ENCODE data around the gene TMEFF2. TPM values are rescaled to one million over a fixed set of nuclear protein-coding genes. Genes with fewer than 3 reads are reported as not detected.

TMEFF2 gene
- total and polyA plus RNA-seq, 4 donors: 0.08 TPM; not detected in 3

DNA sequence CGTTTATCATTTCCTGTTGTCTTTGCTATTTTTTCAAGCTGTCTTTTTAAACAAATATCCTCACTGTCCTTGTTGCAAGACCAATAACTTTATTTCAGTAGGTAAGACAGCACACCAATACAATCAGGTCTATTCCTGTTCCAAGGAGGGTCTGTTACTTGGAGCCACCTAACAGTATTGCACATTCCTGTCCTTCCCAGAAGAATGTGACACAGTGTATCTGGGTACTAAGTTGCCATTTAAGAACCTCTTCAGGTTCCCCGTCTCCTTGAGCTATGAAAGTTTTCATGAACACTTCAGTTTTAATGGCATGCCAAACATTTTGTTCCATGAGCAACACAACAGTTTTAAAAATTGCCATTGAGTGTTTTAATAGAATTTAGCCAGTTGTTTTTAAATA lies 209.0 kb downstream of the TMEFF2 start (continued):
- TF ChIP-seq, protein P1, sequence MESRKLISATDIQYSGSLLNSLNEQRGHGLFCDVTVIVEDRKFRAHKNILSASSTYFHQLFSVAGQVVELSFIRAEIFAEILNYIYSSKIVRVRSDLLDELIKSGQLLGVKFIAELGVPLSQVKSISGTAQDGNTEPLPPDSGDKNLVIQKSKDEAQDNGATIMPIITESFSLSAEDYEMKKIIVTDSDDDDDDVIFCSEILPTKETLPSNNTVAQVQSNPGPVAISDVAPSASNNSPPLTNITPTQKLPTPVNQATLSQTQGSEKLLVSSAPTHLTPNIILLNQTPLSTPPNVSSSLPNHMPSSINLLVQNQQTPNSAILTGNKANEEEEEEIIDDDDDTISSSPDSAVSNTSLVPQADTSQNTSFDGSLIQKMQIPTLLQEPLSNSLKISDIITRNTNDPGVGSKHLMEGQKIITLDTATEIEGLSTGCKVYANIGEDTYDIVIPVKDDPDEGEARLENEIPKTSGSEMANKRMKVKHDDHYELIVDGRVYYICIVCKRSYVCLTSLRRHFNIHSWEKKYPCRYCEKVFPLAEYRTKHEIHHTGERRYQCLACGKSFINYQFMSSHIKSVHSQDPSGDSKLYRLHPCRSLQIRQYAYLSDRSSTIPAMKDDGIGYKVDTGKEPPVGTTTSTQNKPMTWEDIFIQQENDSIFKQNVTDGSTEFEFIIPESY (IDR thresholded peaks at IDR 0.05): no peak
- TF ChIP-seq, protein P2, sequence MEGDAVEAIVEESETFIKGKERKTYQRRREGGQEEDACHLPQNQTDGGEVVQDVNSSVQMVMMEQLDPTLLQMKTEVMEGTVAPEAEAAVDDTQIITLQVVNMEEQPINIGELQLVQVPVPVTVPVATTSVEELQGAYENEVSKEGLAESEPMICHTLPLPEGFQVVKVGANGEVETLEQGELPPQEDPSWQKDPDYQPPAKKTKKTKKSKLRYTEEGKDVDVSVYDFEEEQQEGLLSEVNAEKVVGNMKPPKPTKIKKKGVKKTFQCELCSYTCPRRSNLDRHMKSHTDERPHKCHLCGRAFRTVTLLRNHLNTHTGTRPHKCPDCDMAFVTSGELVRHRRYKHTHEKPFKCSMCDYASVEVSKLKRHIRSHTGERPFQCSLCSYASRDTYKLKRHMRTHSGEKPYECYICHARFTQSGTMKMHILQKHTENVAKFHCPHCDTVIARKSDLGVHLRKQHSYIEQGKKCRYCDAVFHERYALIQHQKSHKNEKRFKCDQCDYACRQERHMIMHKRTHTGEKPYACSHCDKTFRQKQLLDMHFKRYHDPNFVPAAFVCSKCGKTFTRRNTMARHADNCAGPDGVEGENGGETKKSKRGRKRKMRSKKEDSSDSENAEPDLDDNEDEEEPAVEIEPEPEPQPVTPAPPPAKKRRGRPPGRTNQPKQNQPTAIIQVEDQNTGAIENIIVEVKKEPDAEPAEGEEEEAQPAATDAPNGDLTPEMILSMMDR (IDR thresholded peaks at IDR 0.05; ENCODE audit: low read depth, low read length, missing input control): no peak

DNA sequence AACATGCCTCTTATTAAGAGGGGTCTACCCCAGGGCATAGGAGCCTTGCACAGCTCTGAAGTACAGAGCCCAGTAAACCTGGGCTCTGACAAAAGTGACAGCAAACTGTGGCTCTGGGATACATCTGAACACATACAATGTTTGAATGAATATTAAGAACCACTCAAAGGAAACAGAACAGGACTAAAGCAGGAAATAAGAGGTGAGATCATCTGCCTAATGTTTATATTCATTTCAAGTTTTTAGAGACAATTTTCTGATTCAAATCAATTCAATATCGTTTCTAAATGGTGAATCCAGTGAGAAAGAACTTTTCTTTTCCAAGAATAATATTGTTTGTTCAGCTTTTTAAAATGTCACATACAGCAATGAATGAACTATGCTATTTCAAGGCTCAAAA lies 211.1 kb downstream of the TMEFF2 start:
- no peak for DNase-seq (ENCODE audit: low spot score)
- no peak overlapping the region for H3K9ac ChIP-seq (ENCODE audit: low read depth in 1 of 2, low read length in 2 of 2)

More for the DNA sequence above, 211.1 kb downstream of the TMEFF2 start:
- no peak overlapping the region for H3K27ac ChIP-seq (ENCODE audit: low read depth in 1 of 2, low read length in 2 of 2)
- TF ChIP-seq EGR1 (IDR thresholded peaks at IDR 0.05; ENCODE audit: low read depth in 2 of 2) (no peak), FOXA2 (IDR thresholded peaks at IDR 0.05) (no peak), TAF1 (conservative IDR thresholded peaks at IDR 0.05) (no peak), GABPA (IDR thresholded peaks at IDR 0.05 in 1 of 2, conservative IDR thresholded peaks at IDR 0.05 in 1 of 2) (no peak), RXRA (IDR thresholded peaks at IDR 0.05) (no peak), HNF4A (conservative IDR thresholded peaks at IDR 0.05) (no peak), HNF4G (IDR thresholded peaks at IDR 0.05) (no peak), NR2F2 (IDR thresholded peaks at IDR 0.05) (no peak), YY1 (IDR thresholded peaks at IDR 0.05) (no peak), JUND (IDR thresholded peaks at IDR 0.05) (no peak), FOXA1 (IDR thresholded peaks at IDR 0.05) (no peak)
- TF ChIP-seq, protein P1 (IDR thresholded peaks at IDR 0.05): no peak
- TF ChIP-seq, protein P3, sequence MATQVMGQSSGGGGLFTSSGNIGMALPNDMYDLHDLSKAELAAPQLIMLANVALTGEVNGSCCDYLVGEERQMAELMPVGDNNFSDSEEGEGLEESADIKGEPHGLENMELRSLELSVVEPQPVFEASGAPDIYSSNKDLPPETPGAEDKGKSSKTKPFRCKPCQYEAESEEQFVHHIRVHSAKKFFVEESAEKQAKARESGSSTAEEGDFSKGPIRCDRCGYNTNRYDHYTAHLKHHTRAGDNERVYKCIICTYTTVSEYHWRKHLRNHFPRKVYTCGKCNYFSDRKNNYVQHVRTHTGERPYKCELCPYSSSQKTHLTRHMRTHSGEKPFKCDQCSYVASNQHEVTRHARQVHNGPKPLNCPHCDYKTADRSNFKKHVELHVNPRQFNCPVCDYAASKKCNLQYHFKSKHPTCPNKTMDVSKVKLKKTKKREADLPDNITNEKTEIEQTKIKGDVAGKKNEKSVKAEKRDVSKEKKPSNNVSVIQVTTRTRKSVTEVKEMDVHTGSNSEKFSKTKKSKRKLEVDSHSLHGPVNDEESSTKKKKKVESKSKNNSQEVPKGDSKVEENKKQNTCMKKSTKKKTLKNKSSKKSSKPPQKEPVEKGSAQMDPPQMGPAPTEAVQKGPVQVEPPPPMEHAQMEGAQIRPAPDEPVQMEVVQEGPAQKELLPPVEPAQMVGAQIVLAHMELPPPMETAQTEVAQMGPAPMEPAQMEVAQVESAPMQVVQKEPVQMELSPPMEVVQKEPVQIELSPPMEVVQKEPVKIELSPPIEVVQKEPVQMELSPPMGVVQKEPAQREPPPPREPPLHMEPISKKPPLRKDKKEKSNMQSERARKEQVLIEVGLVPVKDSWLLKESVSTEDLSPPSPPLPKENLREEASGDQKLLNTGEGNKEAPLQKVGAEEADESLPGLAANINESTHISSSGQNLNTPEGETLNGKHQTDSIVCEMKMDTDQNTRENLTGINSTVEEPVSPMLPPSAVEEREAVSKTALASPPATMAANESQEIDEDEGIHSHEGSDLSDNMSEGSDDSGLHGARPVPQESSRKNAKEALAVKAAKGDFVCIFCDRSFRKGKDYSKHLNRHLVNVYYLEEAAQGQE (IDR thresholded peaks at IDR 0.05): no peak
- TF ChIP-seq, protein P2 (IDR thresholded peaks at IDR 0.05; ENCODE audit: low read depth, low read length, missing input control): no peak
- TF ChIP-seq, protein P4, sequence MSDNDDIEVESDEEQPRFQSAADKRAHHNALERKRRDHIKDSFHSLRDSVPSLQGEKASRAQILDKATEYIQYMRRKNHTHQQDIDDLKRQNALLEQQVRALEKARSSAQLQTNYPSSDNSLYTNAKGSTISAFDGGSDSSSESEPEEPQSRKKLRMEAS (IDR thresholded peaks at IDR 0.05): no peak
- TF ChIP-seq, protein P5, sequence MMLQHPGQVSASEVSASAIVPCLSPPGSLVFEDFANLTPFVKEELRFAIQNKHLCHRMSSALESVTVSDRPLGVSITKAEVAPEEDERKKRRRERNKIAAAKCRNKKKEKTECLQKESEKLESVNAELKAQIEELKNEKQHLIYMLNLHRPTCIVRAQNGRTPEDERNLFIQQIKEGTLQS (IDR thresholded peaks at IDR 0.05): no peak
- no peaks in the 10 kb centered on the region for H3K4me1 ChIP-seq (ENCODE audit: control insufficient read depth in 4 of 4, insufficient read depth in 4 of 4, low read length in 3 of 4)
- 70% methylated on average over 1 of the region's 1 CpG for WGBS
- no peaks in the 10 kb centered on the region for H3K36me3 ChIP-seq (ENCODE audit: control insufficient read depth in 4 of 4, insufficient read depth in 3 of 4, low read depth in 1 of 4, low read length in 3 of 4)
- H3K27me3 ChIP-seq (ENCODE audit: control insufficient read depth in 4 of 4, insufficient read depth in 4 of 4, low read length in 3 of 4): no peaks in the 10 kb centered on the region
- H3K9me3 ChIP-seq (ENCODE audit: control insufficient read depth in 4 of 4, low read length in 3 of 4): no peaks in the 10 kb centered on the region
- H3K4me3 ChIP-seq (ENCODE audit: low read depth in 1 of 3, low read length in 3 of 3): no peak overlapping the region
